ENCODE results near the gene ZNF185.
A peak's percentile ranks its signal among the peaks of the same experiment; 100 is the strongest.

ZNF185 gene

GRCh38 chrX:152897222-152898131 lies at the start of gene ZNF185:
Gene ZNF185, plus strand, starts transcription at chrX:152898067. Its CDS starts 16,423 bp downstream, at chrX:152914490.
- CTCF ChIA-PET, result interaction anchor here (0.6 kb wide), 1 partner anchor 766 kb away, joined by 3 read pairs; no protein-coding TSS in a partner anchor
- no peaks in the 10 kb centered on the region for H3K4me1 ChIP-seq (ENCODE audit: control insufficient read depth, insufficient read depth, low read length)
- H3K27ac ChIP-seq (ENCODE audit: extremely low read depth, low read depth, low read length), result no peak within 1 kb of the TSS
- POLR2A ChIA-PET, result interaction anchor here (0.6 to 1.1 kb wide), 2 partner anchors 13 to 44 kb away, joined by 3 read pairs; no protein-coding TSS in a partner anchor
- no peaks in the 10 kb centered on the region for H3K9me3 ChIP-seq (ENCODE audit: control insufficient read depth, insufficient read depth, low read depth, low read length)
- no peaks in the 10 kb centered on the region for H3K36me3 ChIP-seq (ENCODE audit: control insufficient read depth in 2 of 2, insufficient read depth in 1 of 2, low read length in 2 of 2)
- peak within 1 kb of the TSS; percentile 30 for H3K4me3 ChIP-seq (ENCODE audit: low read depth, low read length)
- no peak for TF ChIP-seq ZIC2 (tag by site-specific recombination; IDR thresholded peaks at IDR 0.05)
- no peak for TF ChIP-seq ZNF155 (tag by site-specific recombination; IDR thresholded peaks at IDR 0.05)
- peak; percentile 50; the same call in 1 of the 2 replicates for TF ChIP-seq KLF1 (tag by site-specific recombination; IDR thresholded peaks at IDR 0.05)
- no peak for TF ChIP-seq ZNF626 (tag by site-specific recombination; IDR thresholded peaks at IDR 0.05)
- no peak for TF ChIP-seq ZNF600 (tag by site-specific recombination; IDR thresholded peaks at IDR 0.05)
- no peak for TF ChIP-seq GLI2 (tag by site-specific recombination; IDR thresholded peaks at IDR 0.05; ENCODE audit: borderline replicate concordance, low read depth)
- TF ChIP-seq ZNF777 (tag by site-specific recombination; IDR thresholded peaks at IDR 0.05; ENCODE audit: borderline replicate concordance), result no peak
- TF ChIP-seq TCF7L2 (IDR thresholded peaks at IDR 0.05; ENCODE audit: borderline replicate concordance, low read depth, low read length), result no peak
- TF ChIP-seq ZNF561 (tag by site-specific recombination; IDR thresholded peaks at IDR 0.05; ENCODE audit: borderline replicate concordance), result 0 out of 2 replicates have a peak, but pooled peaks have one; percentile 23
- TF ChIP-seq INSM2 (tag by site-specific recombination; IDR thresholded peaks at IDR 0.05), result no peak
- TF ChIP-seq ZSCAN5A (tag by site-specific recombination; IDR thresholded peaks at IDR 0.05), result no peak
- TF ChIP-seq SP2 (tag by site-specific recombination; IDR thresholded peaks at IDR 0.05), result peak; percentile 32; the same call in 1 of the 2 replicates
- no peak for TF ChIP-seq ZNF768 (tag by site-specific recombination; IDR thresholded peaks at IDR 0.05)
- no peak for TF ChIP-seq ZSCAN30 (tag by site-specific recombination; IDR thresholded peaks at IDR 0.05)
- TF ChIP-seq PRDM6 (tag by site-specific recombination; IDR thresholded peaks at IDR 0.05), result no peak

- no peak overlapping the region for H3K4me3 ChIP-seq (ENCODE audit: low read depth, low read length)
- no peak for TF ChIP-seq SCRT1 (tag by site-specific recombination; IDR thresholded peaks at IDR 0.05; ENCODE audit: borderline replicate concordance)
- no peak for TF ChIP-seq ZNF266 (tag by site-specific recombination; IDR thresholded peaks at IDR 0.05; ENCODE audit: low read depth)
- TF ChIP-seq ZNF221 (tag by site-specific recombination; IDR thresholded peaks at IDR 0.05; ENCODE audit: borderline replicate concordance), result no peak
- TF ChIP-seq ZNF214 (tag by site-specific recombination; IDR thresholded peaks at IDR 0.05; ENCODE audit: borderline replicate concordance), result no peak
- TF ChIP-seq KLF10 (tag by site-specific recombination; IDR thresholded peaks at IDR 0.05), result no peak
- no peak for TF ChIP-seq EGR2 (tag by site-specific recombination; IDR thresholded peaks at IDR 0.05; ENCODE audit: low read depth)
- TF ChIP-seq GLIS1 (tag by site-specific recombination; IDR thresholded peaks at IDR 0.05), result no peak
- no peak for TF ChIP-seq ZNF518A (tag by site-specific recombination; conservative IDR thresholded peaks at IDR 0.05; ENCODE audit: low read depth)
- H3K9me3 ChIP-seq (ENCODE audit: control insufficient read depth, insufficient read depth, low read depth, low read length), result no peaks in the 10 kb centered on the region
- CTCF ChIA-PET, result no interaction called here
- H3K36me3 ChIP-seq (ENCODE audit: control insufficient read depth in 2 of 2, insufficient read depth in 1 of 2, low read length in 2 of 2), result peaks cover 19 to 55% of the 10 kb centered on the region in 2 experiments; a peak in 2 of 3 replicates
- POLR2A ChIA-PET, result no interaction called here
- H3K27ac ChIP-seq (ENCODE audit: extremely low read depth, low read depth, low read length), result no peak overlapping the region
- no peaks in the 10 kb centered on the region for H3K4me1 ChIP-seq (ENCODE audit: control insufficient read depth, insufficient read depth, low read length)
Measured at GRCh38 chrX:152850465-152850864, 47.4 kb upstream of the ZNF185 start.
